SK-N-SH (cell line): ENCODE data around the gene SYT5. TPM values are rescaled to one million over a fixed set of nuclear protein-coding genes. Genes with fewer than 3 reads are reported as not detected.

Experiments
- CTCF ChIA-PET: fragments of 300-600, 350-600 bp; formaldehyde crosslinking; extraction: SDS; loops from one replicate; lab custom pipeline; 2021; lab: Yijun Ruan, JAX
- POLR2A ChIA-PET: fragments of 350-600 bp; sonication (Branson Sonifier 250); formaldehyde crosslinking; extraction: SDS; loops from one replicate; lab custom pipeline; 2020; ENCODE audit warnings: antibody characterized with exemption, inconsistent platforms; lab: Yijun Ruan, JAX
- DNase-seq: peaks from one replicate; pipeline ENCODE4 v3.0.0; 2012
- H2AFZ ChIP-seq: fragments of 200-600 bp; sonication (generic); 2 replicates; pipeline ENCODE4 v1.8.1; 2016; ENCODE audit warnings: antibody characterized with exemption, mild to moderate bottlenecking, low read depth
- H3F3A ChIP-seq: fragments of 200-600 bp; sonication (generic); replicated peaks from 2 replicates; pipeline ENCODE3; 2016; ENCODE audit warnings: antibody characterized with exemption, mild to moderate bottlenecking; ENCODE audit not compliant: insufficient read depth
- H3K27ac ChIP-seq, 2 experiments: fragments of 200-500 bp in 1 of 2; fragments of 200-600 bp in 1 of 2; sonication (Bioruptor generic) in 1 of 2; sonication (generic), shearing (Covaris generic) in 1 of 2; 2 replicates each; pipeline versions ENCODE4 v1.5.1 to v1.6.1; 2014 to 2016; ENCODE audit warnings: low read depth in 2 of 2, inconsistent platforms in 1 of 2, low read length in 1 of 2, mild to moderate bottlenecking in 1 of 2, mixed read lengths in 1 of 2
- H3K27me3 ChIP-seq: fragments of 200-600 bp; sonication (generic), shearing (Covaris generic); 2 replicates; pipeline ENCODE4 v1.6.1; 2016; ENCODE audit warnings: mixed run types; ENCODE audit not compliant: insufficient read depth
- H3K36me3 ChIP-seq, 2 experiments: fragments of 200-500 bp in 1 of 2; fragments of 200-600 bp in 1 of 2; sonication (Bioruptor generic) in 1 of 2; sonication (generic) in 1 of 2; replicated peaks in 1 of 2; 2 replicates each; pipeline versions ENCODE3 to v1.5.1; 2014 to 2016; ENCODE audit warnings: low read length in 1 of 2, mild to moderate bottlenecking in 1 of 2; ENCODE audit not compliant: insufficient read depth in 2 of 2, control insufficient read depth in 1 of 2
- H3K4me1 ChIP-seq, 2 experiments: fragments of 200-500 bp in 1 of 2; fragments of 200-600 bp in 1 of 2; sonication (Bioruptor generic) in 1 of 2; sonication (generic), shearing (Covaris generic) in 1 of 2; 2 replicates each; pipeline versions ENCODE4 v1.5.1 to v1.6.1; 2014 to 2016; ENCODE audit warnings: low read depth in 1 of 2, low read length in 1 of 2, mixed run types in 1 of 2; ENCODE audit not compliant: insufficient read depth in 2 of 2, control insufficient read depth in 1 of 2
- H3K4me2 ChIP-seq: fragments of 200-600 bp; sonication (generic), shearing (Covaris generic); 2 replicates; pipeline ENCODE4 v1.6.1; 2017; ENCODE audit warnings: mixed run types
- H3K4me3 ChIP-seq, 2 experiments: fragments of 200-500 bp in 1 of 2; fragments of 200-600 bp in 1 of 2; sonication (Bioruptor generic) in 1 of 2; sonication (generic), shearing (Covaris generic) in 1 of 2; 2 replicates each; pipeline versions ENCODE4 v1.5.1 to v1.8.1; 2014 to 2016; ENCODE audit warnings: low read depth in 2 of 2, inconsistent platforms in 1 of 2, low read length in 1 of 2, mild to moderate bottlenecking in 1 of 2, mixed read lengths in 1 of 2, moderate library complexity in 1 of 2
- H3K79me2 ChIP-seq: fragments of 200-600 bp; sonication (generic); 2 replicates; pipeline ENCODE4 v1.8.1; 2017; ENCODE audit warnings: mild to moderate bottlenecking; ENCODE audit not compliant: insufficient read depth
- H3K9ac ChIP-seq: fragments of 200-600 bp; sonication (generic); 2 replicates; pipeline ENCODE4 v1.6.1; 2017; ENCODE audit warnings: mixed run types
- H3K9me2 ChIP-seq: fragments of 200-600 bp; sonication (generic); 2 replicates; pipeline ENCODE4 v1.6.1; 2017; ENCODE audit warnings: mixed run types
- H3K9me3 ChIP-seq: fragments of 200-600 bp; sonication (generic); 2 replicates; pipeline ENCODE4 v1.6.1; 2017; ENCODE audit warnings: mixed run types, mild to moderate bottlenecking, moderate library complexity
- H4K20me1 ChIP-seq: fragments of 200-600 bp; sonication (generic); 2 replicates; pipeline ENCODE4 v1.6.1; 2017; ENCODE audit warnings: mild to moderate bottlenecking, mixed run types; ENCODE audit not compliant: insufficient read depth
- ELF1 ChIP-seq: IDR thresholded peaks from 2 replicates; pipeline ENCODE4 v1.4.0; 2012
- EP300 ChIP-seq, 2 experiments: IDR thresholded peaks; 2 replicates each; pipeline versions ENCODE4 v1.4.0 to v1.6.1; 2012; ENCODE audit warnings: borderline replicate concordance in 1 of 2, low read depth in 1 of 2, low read length in 1 of 2
- EZH2phosphoT487 ChIP-seq: fragments of 200-600 bp; sonication (generic); IDR thresholded peaks from 2 replicates; pipeline ENCODE4 v1.6.1; 2017; ENCODE audit warnings: low read depth, mixed run types, mild to moderate bottlenecking, antibody characterized with exemption, moderate library complexity, borderline replicate concordance
- GABPA ChIP-seq: IDR thresholded peaks from 2 replicates; pipeline ENCODE4 v1.4.0; 2012; ENCODE audit warnings: low read depth, mild to moderate bottlenecking
- GATA2 ChIP-seq: sonication (generic); formaldehyde crosslinking; IDR thresholded peaks from 2 replicates; pipeline ENCODE4 v1.5.0; 2020; ENCODE audit warnings: mild to moderate bottlenecking, missing genetic modification reagents
- RFX5 ChIP-seq: IDR thresholded peaks from 2 replicates; pipeline ENCODE4 v1.6.1; 2012; ENCODE audit warnings: mild to moderate bottlenecking, improper control_type of control experiment, low read length
- RXRA ChIP-seq: IDR thresholded peaks from 2 replicates; pipeline ENCODE4 v1.4.0; 2012; ENCODE audit warnings: low read depth, mild to moderate bottlenecking, borderline replicate concordance
- TAF1 ChIP-seq: IDR thresholded peaks from 2 replicates; pipeline ENCODE4 v1.6.1; 2012; ENCODE audit warnings: low read depth, mild to moderate bottlenecking, low read length, moderate library complexity, borderline replicate concordance
- WGBS: methylation state at CpG from one replicate; pipeline ENCODE4 v1.1.6; 2017; ENCODE audit warnings: low lambda C conversion rate; 5-methylcytosine and 5-hydroxymethylcytosine counted together
- polyA plus RNA-seq, 3 experiments: library from polyadenylated mRNA; depleted of rRNA; stranded (reverse); fragments of >200 nt; gene quantifications; 2 replicates each; pipeline ENCODE4 v1.2.3, GENCODE V29; 2012
- TF ChIP-seq, protein P1 (sequence below): IDR thresholded peaks from 2 replicates; pipeline ENCODE4 v1.4.0; 2012; ENCODE audit warnings: low read depth, borderline replicate concordance
- TF ChIP-seq, protein P2 (sequence below): IDR thresholded peaks from 2 replicates; pipeline ENCODE4; 2012

SYT5 gene
- polyA plus RNA-seq, 1 of the 3 experiments (the other 2 are of a cell fraction): 0.21 TPM

DNA sequence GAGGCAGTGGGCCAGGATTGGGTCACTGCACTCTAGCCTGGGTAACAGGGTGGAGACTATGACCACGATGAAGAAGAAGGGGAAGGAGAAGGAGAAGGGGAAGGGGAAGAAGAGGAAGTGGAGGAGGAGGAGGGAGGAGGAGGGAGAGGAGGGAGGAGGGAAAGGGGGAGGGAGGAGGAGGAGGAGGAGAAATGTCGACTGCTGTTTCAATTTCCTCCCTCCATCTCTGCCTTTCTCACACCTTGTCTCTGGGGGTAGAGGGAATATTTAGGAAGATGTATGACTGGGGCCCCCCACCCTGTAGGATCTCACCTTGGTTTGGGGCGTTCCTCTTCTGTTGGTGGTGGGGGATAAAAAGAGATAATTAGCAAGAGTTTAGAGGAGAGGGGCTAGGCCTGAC is 34.9 kb downstream of the SYT5 start:
- Histone ChIP-seq H3K9me2 (no peaks in the 10 kb centered on the region), H3K4me2 (no peak overlapping the region), H2AFZ (no peak overlapping the region), H3K9me3 (no peaks in the 10 kb centered on the region), H3K36me3 (no peaks in the 10 kb centered on the region), H3K27me3 (peaks cover 28% of the 10 kb centered on the region), H3K9ac (no peak overlapping the region), H3K79me2 (no peaks in the 10 kb centered on the region), H3K4me1 (peaks cover 0 to 4% of the 10 kb centered on the region in 2 experiments; a peak in 1 of 4 replicates), H3F3A (no peaks in the 10 kb centered on the region), H3K27ac (no peak overlapping the region), H3K4me3 (no peak overlapping the region), H4K20me1 (no peaks in the 10 kb centered on the region)
- no peak for DNase-seq
- CTCF ChIA-PET: interaction anchor here (1.2 to 9.7 kb wide), 5 partner anchors 10 to 265 kb away, joined by 3 to 116 read pairs (median 3); no protein-coding TSS in a partner anchor
- TF ChIP-seq ELF1 (no peak), EZH2phosphoT487 (no peak), TAF1 (no peak), EP300 (IDR thresholded peaks at IDR 0.05; ENCODE audit: borderline replicate concordance in 1 of 2, low read depth in 1 of 2, low read length in 1 of 2) (no peak), RFX5 (no peak), RXRA (no peak)
- TF ChIP-seq, protein P1, sequence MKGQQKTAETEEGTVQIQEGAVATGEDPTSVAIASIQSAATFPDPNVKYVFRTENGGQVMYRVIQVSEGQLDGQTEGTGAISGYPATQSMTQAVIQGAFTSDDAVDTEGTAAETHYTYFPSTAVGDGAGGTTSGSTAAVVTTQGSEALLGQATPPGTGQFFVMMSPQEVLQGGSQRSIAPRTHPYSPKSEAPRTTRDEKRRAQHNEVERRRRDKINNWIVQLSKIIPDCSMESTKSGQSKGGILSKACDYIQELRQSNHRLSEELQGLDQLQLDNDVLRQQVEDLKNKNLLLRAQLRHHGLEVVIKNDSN: no peak
- TF ChIP-seq, protein P2, sequence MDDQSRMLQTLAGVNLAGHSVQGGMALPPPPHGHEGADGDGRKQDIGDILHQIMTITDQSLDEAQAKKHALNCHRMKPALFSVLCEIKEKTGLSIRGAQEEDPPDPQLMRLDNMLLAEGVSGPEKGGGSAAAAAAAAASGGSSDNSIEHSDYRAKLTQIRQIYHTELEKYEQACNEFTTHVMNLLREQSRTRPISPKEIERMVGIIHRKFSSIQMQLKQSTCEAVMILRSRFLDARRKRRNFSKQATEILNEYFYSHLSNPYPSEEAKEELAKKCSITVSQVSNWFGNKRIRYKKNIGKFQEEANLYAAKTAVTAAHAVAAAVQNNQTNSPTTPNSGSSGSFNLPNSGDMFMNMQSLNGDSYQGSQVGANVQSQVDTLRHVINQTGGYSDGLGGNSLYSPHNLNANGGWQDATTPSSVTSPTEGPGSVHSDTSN: no peak
- 23% methylated on average over 3 of the region's 3 CpGs for WGBS
- POLR2A ChIA-PET: no interaction called here

DNA sequence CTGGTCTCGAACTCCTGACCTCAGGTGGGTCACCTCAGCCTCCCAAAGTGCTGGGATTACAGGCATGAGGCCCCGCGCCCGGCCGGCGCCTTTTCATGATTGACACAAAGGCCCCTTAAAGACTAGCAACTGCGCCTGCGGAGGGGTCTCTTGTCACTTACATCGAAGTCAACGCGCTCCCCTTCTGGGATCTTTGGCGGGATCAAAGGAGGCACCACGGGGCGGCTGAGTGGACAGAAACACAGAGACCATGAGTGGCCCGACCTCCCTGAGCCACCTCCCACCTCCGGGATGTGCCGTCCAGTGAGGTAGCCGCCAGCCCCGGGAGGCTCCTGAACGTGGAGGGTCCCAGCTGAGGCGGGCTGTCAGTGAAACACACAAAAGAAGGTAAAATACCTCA is 38.4 kb downstream of the SYT5 start:
- CTCF ChIA-PET: interaction anchor here (0.6 to 9.7 kb wide), 60 partner anchors 9 to 495 kb away, joined by 3 to 116 read pairs (median 4); partner anchors contain the start of genes BRSK1, DNAAF3, GARIN5B and HSPBP1
- H3K9me3 ChIP-seq: no peaks in the 10 kb centered on the region
- H3K9me2 ChIP-seq: no peaks in the 10 kb centered on the region
- POLR2A ChIA-PET: interaction anchor here (0.7 to 1.0 kb wide), 2 partner anchors 266 to 353 kb away, joined by 3 to 4 read pairs; partner anchors contain the start of gene UBE2S
- 0 out of 4 replicates have a peak overlapping the region, but pooled peaks of 1 of the 2 experiments have one; percentile 60 for H3K4me3 ChIP-seq
- H4K20me1 ChIP-seq: no peaks in the 10 kb centered on the region
- H3F3A ChIP-seq: no peaks in the 10 kb centered on the region
- H2AFZ ChIP-seq: 0 out of 2 replicates have a peak overlapping the region, but pooled peaks have one; percentile 57
- H3K27ac ChIP-seq: no peak overlapping the region
- peak; percentile 35 for DNase-seq
- H3K9ac ChIP-seq: no peak overlapping the region
- 31% methylated on average over 15 of the region's 21 CpGs for WGBS
- TF ChIP-seq GABPA: no peak
- TF ChIP-seq GATA2 (CRISPR knock-in tag): no peak
- TF ChIP-seq RFX5: no peak
- no peaks in the 10 kb centered on the region for H3K36me3 ChIP-seq
- H3K4me2 ChIP-seq: peak overlapping the region; percentile 75
- H3K79me2 ChIP-seq: no peaks in the 10 kb centered on the region
- H3K4me1 ChIP-seq: peaks cover 0 to 4% of the 10 kb centered on the region in 2 experiments; a peak in 1 of 4 replicates
- H3K27me3 ChIP-seq: peaks cover 7% of the 10 kb centered on the region; the same call in 1 of the 2 replicates
